Loucy (cell line): ENCODE measurements around the gene ZMYND8.

Experiments
- EZH2phosphoT487 ChIP-seq: fragments of 200-600 bp; IDR thresholded peaks from 2 replicates; pipeline ENCODE4 v1.6.1; 2018; ENCODE audit warnings: antibody characterized with exemption, mild to moderate bottlenecking, moderate library complexity, borderline replicate concordance
- TF ChIP-seq, protein P1 (sequence below): fragments of 200-600 bp; sonication (generic); conservative IDR thresholded peaks from 2 replicates; pipeline ENCODE4 v1.5.1; 2014; ENCODE audit warnings: mild to moderate bottlenecking, antibody characterized with exemption, low read length

DNA sequence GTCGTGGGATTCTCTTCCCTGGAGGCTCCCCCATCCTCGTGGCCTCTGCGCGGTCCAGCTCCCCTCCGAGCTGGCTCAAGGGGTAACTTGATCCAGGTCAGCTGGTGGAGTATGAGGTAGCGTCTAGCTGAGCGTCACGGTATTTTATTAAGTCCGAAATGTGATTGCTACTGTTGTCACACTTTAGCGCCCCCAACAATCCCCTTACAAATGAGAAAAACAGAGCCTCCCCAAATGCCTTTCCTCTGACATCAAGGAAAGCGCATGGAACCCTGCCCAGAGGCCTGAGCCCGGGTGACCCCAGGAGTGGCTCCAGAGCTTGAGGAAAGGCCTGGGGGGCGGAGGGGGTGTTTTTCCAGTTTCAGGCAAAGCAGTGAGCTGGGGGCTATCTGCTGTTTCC is 192.4 kb downstream of the ZMYND8 start:
- TF ChIP-seq, protein P1, sequence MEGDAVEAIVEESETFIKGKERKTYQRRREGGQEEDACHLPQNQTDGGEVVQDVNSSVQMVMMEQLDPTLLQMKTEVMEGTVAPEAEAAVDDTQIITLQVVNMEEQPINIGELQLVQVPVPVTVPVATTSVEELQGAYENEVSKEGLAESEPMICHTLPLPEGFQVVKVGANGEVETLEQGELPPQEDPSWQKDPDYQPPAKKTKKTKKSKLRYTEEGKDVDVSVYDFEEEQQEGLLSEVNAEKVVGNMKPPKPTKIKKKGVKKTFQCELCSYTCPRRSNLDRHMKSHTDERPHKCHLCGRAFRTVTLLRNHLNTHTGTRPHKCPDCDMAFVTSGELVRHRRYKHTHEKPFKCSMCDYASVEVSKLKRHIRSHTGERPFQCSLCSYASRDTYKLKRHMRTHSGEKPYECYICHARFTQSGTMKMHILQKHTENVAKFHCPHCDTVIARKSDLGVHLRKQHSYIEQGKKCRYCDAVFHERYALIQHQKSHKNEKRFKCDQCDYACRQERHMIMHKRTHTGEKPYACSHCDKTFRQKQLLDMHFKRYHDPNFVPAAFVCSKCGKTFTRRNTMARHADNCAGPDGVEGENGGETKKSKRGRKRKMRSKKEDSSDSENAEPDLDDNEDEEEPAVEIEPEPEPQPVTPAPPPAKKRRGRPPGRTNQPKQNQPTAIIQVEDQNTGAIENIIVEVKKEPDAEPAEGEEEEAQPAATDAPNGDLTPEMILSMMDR = no peak
- TF ChIP-seq EZH2phosphoT487 = no peak
